GM12891 (cell line): ENCODE data around the gene UBE3B.
A peak's percentile ranks its signal among the peaks of the same experiment; 100 is the strongest.

Experiments used
- DNase-seq: peaks from one replicate; pipeline ENCODE4 v3.0.0; 2011; ENCODE audit warnings: low spot score; ENCODE audit not compliant: insufficient read length
- FAIRE-seq: peaks from 2 replicates; lab custom pipeline; 2011; peaks lifted over from hg19 to GRCh38; lab: Jason Lieb, UNC
- PAX5 ChIP-seq: IDR thresholded peaks from 2 replicates; pipeline ENCODE4 v1.6.1; 2011; ENCODE audit warnings: low read length, moderate library complexity, mild to moderate bottlenecking; ENCODE audit not compliant: insufficient read depth, severe bottlenecking
- POLR2A ChIP-seq: IDR thresholded peaks from 2 replicates; pipeline ENCODE4 v1.6.1; 2011; ENCODE audit warnings: low read depth, low read length, control low read depth
- POLR2AphosphoS5 ChIP-seq: IDR thresholded peaks from 2 replicates; pipeline ENCODE4 v1.6.1; 2011; ENCODE audit warnings: low read depth, low read length, control low read depth
- POU2F2 ChIP-seq: IDR thresholded peaks from 2 replicates; pipeline ENCODE4 v1.6.1; 2011; ENCODE audit warnings: low read depth, mild to moderate bottlenecking, control low read depth, low read length, moderate library complexity
- SPI1 ChIP-seq: IDR thresholded peaks from 2 replicates; pipeline ENCODE4 v1.6.1; 2011; ENCODE audit warnings: low read depth, low read length, control low read depth
- TAF1 ChIP-seq: IDR thresholded peaks from 2 replicates; pipeline ENCODE4 v1.6.1; 2011; ENCODE audit warnings: low read depth, low read length, control low read depth

The UBE3B gene

GRCh38 chr12:109461049-109461845 is 16.2 kb upstream of the UBE3B start:
- FAIRE-seq (no peak), DNase-seq (no peak)
- TF ChIP-seq PAX5 = no peak
- no peak for TF ChIP-seq TAF1
- TF ChIP-seq POLR2AphosphoS5 = no peak
- no peak for TF ChIP-seq POU2F2
- no peak for TF ChIP-seq POLR2A
- peak; percentile 31; the same call in 1 of the 2 replicates for TF ChIP-seq SPI1

- DNase-seq (no peak), FAIRE-seq (no peak)
- TF ChIP-seq POLR2A (no peak), POU2F2 (no peak), PAX5 (no peak), POLR2AphosphoS5 (no peak), SPI1 (no peak)
Measured at GRCh38 chr12:109461846-109462756, 15.3 kb upstream of the UBE3B start.

GRCh38 chr12:109462868-109463692 is 14.4 kb upstream of the UBE3B start:
- TF ChIP-seq POLR2A (no peak), POLR2AphosphoS5 (no peak), SPI1 (peak; percentile 54)
- DNase-seq (no peak), FAIRE-seq (no peak)

- DNase-seq (no peak), FAIRE-seq (no peak)
- TF ChIP-seq PAX5 (no peak), POLR2AphosphoS5 (no peak), SPI1 (no peak), POU2F2 (no peak), POLR2A (no peak), TAF1 (no peak)
Measured at GRCh38 chr12:109463756-109464155, 13.7 kb upstream of the UBE3B start.

GRCh38 chr12:109464642-109465351 is 12.6 kb upstream of the UBE3B start:
- FAIRE-seq (no peak), DNase-seq (no peak)
- no peak for TF ChIP-seq POU2F2
- TF ChIP-seq PAX5 = no peak
- no peak for TF ChIP-seq SPI1
- TF ChIP-seq POLR2A = no peak
- TF ChIP-seq TAF1 = no peak
- TF ChIP-seq POLR2AphosphoS5 = no peak

GRCh38 chr12:109466305-109466704 is 11.1 kb upstream of the UBE3B start:
- DNase-seq (no peak), FAIRE-seq (no peak)
- no peak for TF ChIP-seq SPI1
- no peak for TF ChIP-seq POLR2AphosphoS5
- no peak for TF ChIP-seq POU2F2
- TF ChIP-seq POLR2A = no peak
- TF ChIP-seq TAF1 = no peak

GRCh38 chr12:109466821-109467220 is 10.6 kb upstream of the UBE3B start:
- DNase-seq (no peak), FAIRE-seq (no peak)
- TF ChIP-seq POLR2A = no peak
- no peak for TF ChIP-seq TAF1
- TF ChIP-seq POU2F2 = no peak
- no peak for TF ChIP-seq POLR2AphosphoS5
- TF ChIP-seq PAX5 = no peak
- no peak for TF ChIP-seq SPI1

GRCh38 chr12:109467978-109468676 is 9.3 kb upstream of the UBE3B start:
- DNase-seq (no peak), FAIRE-seq (no peak)
- TF ChIP-seq POU2F2 (no peak), POLR2AphosphoS5 (no peak), PAX5 (no peak), SPI1 (no peak), TAF1 (no peak), POLR2A (no peak)
